Mucosa of stomach (tissue), 1 donor: ENCODE measurements around the gene NTM.

Experiments
- H3K27me3 ChIP-seq: one replicate; pipeline ENCODE4 v1.7.0; 2013; ENCODE audit warnings: mild to moderate bottlenecking, low read length; ENCODE audit not compliant: control insufficient read depth, insufficient read depth
- H3K36me3 ChIP-seq: one replicate; pipeline ENCODE4 v1.7.0; 2013; ENCODE audit warnings: low read length; ENCODE audit not compliant: control insufficient read depth, insufficient read depth
- H3K4me1 ChIP-seq: one replicate; pipeline ENCODE4 v1.7.0; 2013; ENCODE audit warnings: mild to moderate bottlenecking, low read length; ENCODE audit not compliant: control insufficient read depth, insufficient read depth
- H3K4me3 ChIP-seq: one replicate; pipeline ENCODE4 v1.7.0; 2013; ENCODE audit warnings: low read length
- H3K9ac ChIP-seq: one replicate; pipeline ENCODE4 v1.7.0; 2013; ENCODE audit warnings: mild to moderate bottlenecking, low read length, moderate library complexity
- H3K9me3 ChIP-seq: one replicate; pipeline ENCODE4 v1.7.0; 2013; ENCODE audit warnings: mild to moderate bottlenecking, low read length, moderate library complexity; ENCODE audit not compliant: control insufficient read depth
- donor health status: Pancreatic carcinoma.

The NTM gene

GRCh38 chr11:131546218-131546895 lies 175.9 kb downstream of the NTM start:
- Histone ChIP-seq H3K9me3 (no peaks in the 10 kb centered on the region), H3K27me3 (no peaks in the 10 kb centered on the region), H3K4me1 (no peaks in the 10 kb centered on the region), H3K9ac (no peak overlapping the region), H3K4me3 (no peak overlapping the region), H3K36me3 (no peaks in the 10 kb centered on the region)

DNA sequence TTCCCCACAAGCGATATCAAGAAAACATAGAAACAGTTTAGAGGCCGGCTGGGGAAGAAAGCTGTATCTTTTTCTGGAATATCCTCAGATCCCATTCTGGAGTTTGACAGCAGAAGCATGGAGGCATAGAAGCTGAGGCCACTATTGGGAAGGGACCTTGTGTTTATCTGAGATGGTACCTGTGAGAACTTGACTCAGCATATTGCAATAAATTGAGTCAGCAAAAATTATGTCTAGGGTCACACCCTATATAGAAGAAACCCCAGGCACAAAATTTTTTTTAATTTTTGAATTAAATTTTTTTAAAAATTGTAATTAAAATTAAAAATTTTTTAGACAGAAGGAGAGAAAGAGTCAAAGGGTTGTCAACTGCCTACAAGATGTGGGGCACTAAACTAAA lies 178.7 kb downstream of the NTM start:
- no peaks in the 10 kb centered on the region for H3K9me3 ChIP-seq
- H3K9ac ChIP-seq, result no peak overlapping the region
- H3K36me3 ChIP-seq, result no peaks in the 10 kb centered on the region
- no peaks in the 10 kb centered on the region for H3K27me3 ChIP-seq
- no peak overlapping the region for H3K4me3 ChIP-seq
- H3K4me1 ChIP-seq, result no peaks in the 10 kb centered on the region

GRCh38 chr11:131549770-131550169 lies 179.4 kb downstream of the NTM start:
- Histone ChIP-seq H3K4me3 (no peak overlapping the region), H3K9ac (no peak overlapping the region), H3K4me1 (no peaks in the 10 kb centered on the region), H3K9me3 (no peaks in the 10 kb centered on the region), H3K36me3 (no peaks in the 10 kb centered on the region), H3K27me3 (no peaks in the 10 kb centered on the region)

GRCh38 chr11:131560287-131560686 lies 189.9 kb downstream of the NTM start:
- no peak overlapping the region for H3K4me3 ChIP-seq
- H3K27me3 ChIP-seq, result no peaks in the 10 kb centered on the region
- H3K36me3 ChIP-seq, result no peaks in the 10 kb centered on the region
- no peaks in the 10 kb centered on the region for H3K4me1 ChIP-seq
- no peaks in the 10 kb centered on the region for H3K9me3 ChIP-seq
- H3K9ac ChIP-seq, result no peak overlapping the region

DNA sequence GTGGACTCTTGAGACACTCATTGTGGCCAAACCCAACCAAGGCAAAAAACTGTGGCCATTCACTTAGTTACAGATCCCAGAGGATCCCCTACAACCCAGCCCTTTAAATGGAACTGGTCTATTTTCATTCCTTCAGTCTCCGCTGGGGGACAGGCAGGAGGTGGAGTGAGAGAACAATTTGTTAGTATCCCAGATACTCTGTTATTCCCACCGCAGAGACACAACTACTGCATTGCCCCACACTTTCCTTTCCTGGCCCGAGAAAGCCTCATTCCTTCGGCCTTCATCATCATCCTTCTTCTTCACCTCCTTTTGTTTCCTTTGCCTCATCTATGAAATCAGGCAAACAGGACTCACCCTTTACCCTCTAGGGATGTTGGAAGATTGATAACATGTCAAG lies 191.1 kb downstream of the NTM start:
- Histone ChIP-seq H3K27me3 (no peaks in the 10 kb centered on the region), H3K9me3 (no peaks in the 10 kb centered on the region), H3K36me3 (no peaks in the 10 kb centered on the region), H3K4me1 (no peaks in the 10 kb centered on the region), H3K9ac (no peak overlapping the region), H3K4me3 (no peak overlapping the region)

DNA sequence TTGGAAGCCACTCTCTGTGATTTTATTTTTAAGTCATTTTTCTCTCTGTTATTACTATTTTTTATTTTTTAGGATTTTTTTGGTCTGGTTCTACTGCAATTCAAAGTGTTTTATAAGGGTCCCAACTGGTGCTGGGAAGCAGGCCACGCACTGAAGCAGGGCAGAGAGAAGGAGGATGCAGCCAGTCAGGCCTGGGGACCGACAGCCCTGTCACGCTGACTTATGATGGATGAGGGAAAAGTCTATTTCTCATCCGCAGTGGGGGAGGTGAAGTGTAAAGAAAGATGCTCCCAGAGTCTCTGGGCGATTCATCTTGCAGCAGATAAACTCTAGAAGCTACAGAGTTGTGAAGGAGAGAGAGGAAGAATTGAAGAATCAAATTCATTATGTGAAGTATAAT lies 191.6 kb downstream of the NTM start:
- H3K4me1 ChIP-seq, result no peaks in the 10 kb centered on the region

GRCh38 chr11:131568318-131568717 lies 197.9 kb downstream of the NTM start:
- H3K4me1 ChIP-seq, result no peaks in the 10 kb centered on the region
- H3K4me3 ChIP-seq, result no peak overlapping the region
- no peaks in the 10 kb centered on the region for H3K9me3 ChIP-seq
- no peaks in the 10 kb centered on the region for H3K27me3 ChIP-seq
- H3K36me3 ChIP-seq, result no peaks in the 10 kb centered on the region
- no peak overlapping the region for H3K9ac ChIP-seq

More for the DNA sequence above, 191.6 kb downstream of the NTM start:
- H3K27me3 ChIP-seq, result no peaks in the 10 kb centered on the region
- no peaks in the 10 kb centered on the region for H3K9me3 ChIP-seq
- no peaks in the 10 kb centered on the region for H3K36me3 ChIP-seq
- no peak overlapping the region for H3K4me3 ChIP-seq
- no peak overlapping the region for H3K9ac ChIP-seq

DNA sequence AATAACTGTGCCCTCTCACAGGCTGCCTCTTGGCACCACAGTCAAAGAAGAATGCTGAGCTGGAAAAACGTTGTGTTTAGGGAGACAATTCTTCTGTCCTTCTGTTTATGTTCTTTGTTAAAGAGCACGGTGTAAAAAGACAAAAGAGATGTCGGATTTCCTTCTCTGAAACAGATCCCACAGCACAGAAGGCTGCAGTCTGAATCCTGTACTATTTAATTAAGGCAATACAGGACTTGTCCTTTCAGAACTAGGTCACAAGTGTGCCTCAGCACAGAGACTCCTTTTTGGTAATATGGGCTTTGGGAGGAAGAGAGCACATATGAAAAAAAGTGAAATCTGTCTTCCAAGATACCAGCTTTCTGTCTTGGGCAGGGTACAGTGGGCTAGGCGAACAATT lies 201.2 kb downstream of the NTM start:
- H3K36me3 ChIP-seq, result no peaks in the 10 kb centered on the region
- no peak overlapping the region for H3K9ac ChIP-seq
- no peaks in the 10 kb centered on the region for H3K4me1 ChIP-seq
- H3K4me3 ChIP-seq, result no peak overlapping the region
- H3K27me3 ChIP-seq, result no peaks in the 10 kb centered on the region
- H3K9me3 ChIP-seq, result no peaks in the 10 kb centered on the region

GRCh38 chr11:131572423-131572822 lies 202.0 kb downstream of the NTM start:
- no peaks in the 10 kb centered on the region for H3K9me3 ChIP-seq
- no peak overlapping the region for H3K4me3 ChIP-seq
- H3K4me1 ChIP-seq, result no peaks in the 10 kb centered on the region
- no peaks in the 10 kb centered on the region for H3K36me3 ChIP-seq
- no peak overlapping the region for H3K9ac ChIP-seq
- no peaks in the 10 kb centered on the region for H3K27me3 ChIP-seq

- no peak overlapping the region for H3K9ac ChIP-seq
- no peak overlapping the region for H3K4me3 ChIP-seq
- no peaks in the 10 kb centered on the region for H3K9me3 ChIP-seq
- no peaks in the 10 kb centered on the region for H3K4me1 ChIP-seq
- no peaks in the 10 kb centered on the region for H3K36me3 ChIP-seq
- no peaks in the 10 kb centered on the region for H3K27me3 ChIP-seq
Measured at GRCh38 chr11:131579932-131580387, 209.5 kb downstream of the NTM start.

- no peak overlapping the region for H3K9ac ChIP-seq
- no peaks in the 10 kb centered on the region for H3K4me1 ChIP-seq
- no peaks in the 10 kb centered on the region for H3K9me3 ChIP-seq
- no peak overlapping the region for H3K4me3 ChIP-seq
- H3K36me3 ChIP-seq, result no peaks in the 10 kb centered on the region
- H3K27me3 ChIP-seq, result no peaks in the 10 kb centered on the region
Measured at GRCh38 chr11:131580476-131580875, 210.1 kb downstream of the NTM start.

DNA sequence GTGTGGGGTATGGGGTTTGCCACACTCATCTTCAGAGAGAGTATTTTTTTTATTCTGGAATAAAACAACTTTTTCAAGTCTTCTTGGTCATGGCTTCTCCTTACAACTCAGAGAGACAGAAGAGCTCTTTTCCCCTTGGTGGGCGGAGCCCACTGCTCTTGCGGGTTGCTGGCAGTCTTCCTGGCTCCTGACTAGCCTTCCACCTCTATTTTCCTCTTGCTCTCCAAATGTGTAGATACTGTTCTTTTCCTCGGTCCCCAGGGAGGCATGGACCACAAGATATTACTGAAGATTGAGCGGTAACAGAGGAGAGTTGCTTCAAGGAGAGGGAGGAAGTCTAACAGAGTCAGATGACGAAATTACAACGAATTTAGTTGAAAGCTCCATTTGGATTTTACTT lies 210.6 kb downstream of the NTM start:
- H3K9ac ChIP-seq, result no peak overlapping the region
- H3K4me1 ChIP-seq, result no peaks in the 10 kb centered on the region
- H3K36me3 ChIP-seq, result no peaks in the 10 kb centered on the region
- no peaks in the 10 kb centered on the region for H3K9me3 ChIP-seq
- no peak overlapping the region for H3K4me3 ChIP-seq
- no peaks in the 10 kb centered on the region for H3K27me3 ChIP-seq

- Histone ChIP-seq H3K9me3 (no peaks in the 10 kb centered on the region), H3K4me3 (no peak overlapping the region), H3K9ac (no peak overlapping the region), H3K4me1 (no peaks in the 10 kb centered on the region), H3K27me3 (no peaks in the 10 kb centered on the region), H3K36me3 (no peaks in the 10 kb centered on the region)
Measured at GRCh38 chr11:131582021-131582525, 211.7 kb downstream of the NTM start.
